Astrocyte (in vitro differentiated cells and primary cell): ENCODE data around the gene MYOG. TPM values are rescaled to one million over a fixed set of nuclear protein-coding genes. Genes with fewer than 3 reads are reported as not detected.
A peak's percentile ranks its signal among the peaks of the same experiment; 100 is the strongest.

ENCODE experiments used
- DNase-seq: peaks from one replicate; pipeline ENCODE4 v3.0.0-alpha.2; 2010; ENCODE audit warnings: low read depth
- FAIRE-seq: peaks from 2 replicates; lab custom pipeline; 2011; peaks lifted over from hg19 to GRCh38; lab: Jason Lieb, UNC
- H2AFZ ChIP-seq: 2 replicates; pipeline ENCODE4 v1.6.0; 2012; ENCODE audit warnings: low read depth, low read length, inconsistent platforms
- H3K27ac ChIP-seq: 2 replicates; pipeline ENCODE4 v1.5.1; 2011; ENCODE audit warnings: low read depth, low read length, inconsistent platforms
- H3K27me3 ChIP-seq: 2 replicates; pipeline ENCODE4 v1.6.0; 2011; ENCODE audit warnings: low read length, inconsistent platforms; ENCODE audit not compliant: insufficient read depth
- H3K36me3 ChIP-seq: 2 replicates; pipeline ENCODE4 v1.5.1; 2011; ENCODE audit warnings: low read length, inconsistent platforms; ENCODE audit not compliant: insufficient read depth
- H3K4me1 ChIP-seq: 2 replicates; pipeline ENCODE4 v1.5.1; 2011; ENCODE audit warnings: low read length, inconsistent platforms; ENCODE audit not compliant: insufficient read depth
- H3K4me2 ChIP-seq: 2 replicates; pipeline ENCODE4 v1.6.0; 2012; ENCODE audit warnings: low read length, inconsistent platforms
- H3K4me3 ChIP-seq: 2 replicates; pipeline ENCODE4 v1.5.1; 2011; ENCODE audit warnings: low read depth, mild to moderate bottlenecking, low read length, inconsistent platforms; ENCODE audit not compliant: insufficient read depth
- H3K79me2 ChIP-seq: 2 replicates; pipeline ENCODE4 v1.6.0; 2012; ENCODE audit warnings: mild to moderate bottlenecking, low read length, inconsistent platforms; ENCODE audit not compliant: insufficient read depth
- H3K9ac ChIP-seq: 2 replicates; pipeline ENCODE4 v1.6.0; 2012; ENCODE audit warnings: mild to moderate bottlenecking, low read length, inconsistent platforms
- H3K9me3 ChIP-seq: 2 replicates; pipeline ENCODE4 v1.5.1; 2012; ENCODE audit warnings: low read depth, mild to moderate bottlenecking, low read length, inconsistent platforms; ENCODE audit not compliant: insufficient read depth
- H4K20me1 ChIP-seq: 2 replicates; pipeline ENCODE4 v1.6.0; 2012; ENCODE audit warnings: low read length, inconsistent platforms; ENCODE audit not compliant: insufficient read depth
- H3K27ac Mint-ChIP-seq: one replicate; pipeline ENCODE4 v1.8.0; 2021; ENCODE audit warnings: mild to moderate bottlenecking, mixed read lengths; ENCODE audit not compliant: unreplicated experiment
- H3K27me3 Mint-ChIP-seq: one replicate; pipeline ENCODE4 v1.8.0; 2021; ENCODE audit warnings: low read depth, mixed read lengths; ENCODE audit not compliant: unreplicated experiment
- H3K36me3 Mint-ChIP-seq: one replicate; pipeline ENCODE4 v1.8.0; 2021; ENCODE audit warnings: low read depth, mixed read lengths; ENCODE audit not compliant: unreplicated experiment
- H3K4me1 Mint-ChIP-seq: one replicate; pipeline ENCODE4 v1.8.0; 2021; ENCODE audit warnings: low read depth, mixed read lengths; ENCODE audit not compliant: unreplicated experiment
- H3K4me3 Mint-ChIP-seq: one replicate; pipeline ENCODE4 v1.8.0; 2021; ENCODE audit warnings: mild to moderate bottlenecking, moderate library complexity, mixed read lengths; ENCODE audit not compliant: unreplicated experiment
- H3K9me3 Mint-ChIP-seq: one replicate; pipeline ENCODE4 v1.8.0; 2021; ENCODE audit warnings: mild to moderate bottlenecking, mixed read lengths; ENCODE audit not compliant: unreplicated experiment
- EZH2 ChIP-seq: IDR thresholded peaks from 2 replicates; pipeline ENCODE4 v1.6.1; 2012; ENCODE audit warnings: mild to moderate bottlenecking, low read length, inconsistent platforms; ENCODE audit not compliant: insufficient read depth
- total RNA-seq: library from RNA; stranded (reverse); gene quantifications from 2 replicates; pipeline ENCODE4 v1.2.1, GENCODE V29; 2021
- TF ChIP-seq, protein P1 (sequence below): IDR thresholded peaks from 2 replicates; pipeline ENCODE4 v1.5.1; 2011; ENCODE audit warnings: low read depth, mild to moderate bottlenecking, inconsistent platforms, low read length, moderate library complexity; ENCODE audit not compliant: insufficient read depth

Gene MYOG
- total RNA-seq, 1 donor from 2014 or later, result not detected

DNA sequence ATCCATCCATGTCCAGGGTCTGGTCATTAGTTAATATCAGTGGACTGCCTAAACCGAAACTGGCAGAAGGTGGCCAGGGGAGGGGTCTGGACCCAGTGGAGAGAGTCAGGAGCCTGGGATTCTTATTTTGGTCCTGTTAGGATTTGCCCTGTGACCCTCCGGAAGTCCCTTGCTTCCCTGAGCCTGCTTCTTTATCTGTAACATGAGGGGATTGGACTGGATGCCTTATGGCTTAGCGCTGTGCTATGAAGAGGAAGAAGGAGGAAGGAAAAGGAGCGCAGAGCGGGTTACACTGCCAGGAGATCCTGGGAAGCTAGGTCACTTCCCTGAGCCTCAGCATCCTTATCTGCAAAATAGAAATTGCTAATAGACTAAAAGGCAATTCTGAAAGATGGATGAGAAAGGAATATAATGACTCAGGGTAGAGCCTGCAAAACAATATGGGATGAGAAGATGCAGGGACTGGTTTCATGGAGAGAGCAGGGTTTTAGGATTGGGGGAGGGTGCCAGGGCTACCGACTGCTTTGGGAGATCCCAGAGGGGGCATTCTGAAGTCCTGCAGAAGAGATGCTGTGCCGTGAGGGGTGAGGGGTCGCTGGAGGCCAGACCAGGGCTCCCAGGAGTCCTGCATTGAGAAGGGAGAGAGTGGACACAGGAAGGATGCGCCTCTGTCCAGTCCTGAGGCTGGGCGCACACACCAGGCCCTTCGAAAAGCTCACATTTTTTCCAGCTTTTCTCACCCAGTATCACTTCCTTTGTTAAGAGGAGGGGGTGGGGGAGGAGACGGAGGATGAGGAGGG is 41.3 kb upstream of the MYOG start:
- FAIRE-seq, result no peak

DNA sequence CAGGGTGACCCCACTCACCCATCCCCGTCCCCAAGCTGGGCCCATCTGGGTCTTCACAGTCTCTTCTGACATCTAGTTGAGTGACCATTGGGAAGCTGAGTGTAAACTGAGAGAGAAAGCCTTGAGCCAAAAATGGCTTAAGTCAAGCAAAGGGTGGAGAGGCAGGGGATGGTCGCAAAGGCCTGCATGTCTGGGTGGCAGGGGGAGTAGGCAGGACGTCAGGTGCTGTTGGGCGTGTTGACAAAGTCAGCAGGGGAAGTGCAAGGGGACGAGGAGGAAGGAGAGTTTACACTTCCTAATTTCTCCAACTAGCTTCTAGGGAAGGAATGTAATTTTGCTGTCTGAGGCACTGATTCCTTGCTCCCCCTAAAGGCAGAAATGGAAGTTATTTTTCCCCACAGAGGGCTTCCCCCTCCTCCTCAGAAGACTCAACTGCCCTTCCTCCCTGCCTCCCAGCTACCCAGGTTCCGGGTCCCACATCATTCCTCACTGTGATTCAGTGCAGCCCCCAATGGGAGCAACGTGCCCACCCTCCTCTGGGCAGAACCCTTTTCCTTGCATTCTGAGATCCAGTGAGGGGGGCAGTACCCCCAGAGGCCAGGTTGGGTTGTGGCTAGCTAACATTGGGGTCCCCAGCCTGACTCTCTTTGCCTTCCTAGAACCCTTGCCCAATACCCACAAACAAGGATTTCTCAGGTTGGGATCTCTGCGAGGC is 40.5 kb upstream of the MYOG start:
- Mint-ChIP-seq H3K36me3 (peaks cover 3% of the 10 kb centered on the region), H3K9me3 (no peaks in the 10 kb centered on the region), H3K27ac (no peak overlapping the region), H3K27me3 (peaks cover 61% of the 10 kb centered on the region), H3K4me3 (no peak overlapping the region), H3K4me1 (peaks cover 13% of the 10 kb centered on the region)
- Histone ChIP-seq H3K9ac (no peak overlapping the region), H3K27ac (no peak overlapping the region), H3K9me3 (no peaks in the 10 kb centered on the region), H2AFZ (no peak overlapping the region), H4K20me1 (peaks cover 10% of the 10 kb centered on the region), H3K4me1 (peaks cover 11% of the 10 kb centered on the region), H3K79me2 (no peaks in the 10 kb centered on the region), H3K4me3 (no peak overlapping the region), H3K4me2 (no peak overlapping the region), H3K27me3 (peaks cover 6% of the 10 kb centered on the region), H3K36me3 (no peaks in the 10 kb centered on the region)
- TF ChIP-seq, protein P1, sequence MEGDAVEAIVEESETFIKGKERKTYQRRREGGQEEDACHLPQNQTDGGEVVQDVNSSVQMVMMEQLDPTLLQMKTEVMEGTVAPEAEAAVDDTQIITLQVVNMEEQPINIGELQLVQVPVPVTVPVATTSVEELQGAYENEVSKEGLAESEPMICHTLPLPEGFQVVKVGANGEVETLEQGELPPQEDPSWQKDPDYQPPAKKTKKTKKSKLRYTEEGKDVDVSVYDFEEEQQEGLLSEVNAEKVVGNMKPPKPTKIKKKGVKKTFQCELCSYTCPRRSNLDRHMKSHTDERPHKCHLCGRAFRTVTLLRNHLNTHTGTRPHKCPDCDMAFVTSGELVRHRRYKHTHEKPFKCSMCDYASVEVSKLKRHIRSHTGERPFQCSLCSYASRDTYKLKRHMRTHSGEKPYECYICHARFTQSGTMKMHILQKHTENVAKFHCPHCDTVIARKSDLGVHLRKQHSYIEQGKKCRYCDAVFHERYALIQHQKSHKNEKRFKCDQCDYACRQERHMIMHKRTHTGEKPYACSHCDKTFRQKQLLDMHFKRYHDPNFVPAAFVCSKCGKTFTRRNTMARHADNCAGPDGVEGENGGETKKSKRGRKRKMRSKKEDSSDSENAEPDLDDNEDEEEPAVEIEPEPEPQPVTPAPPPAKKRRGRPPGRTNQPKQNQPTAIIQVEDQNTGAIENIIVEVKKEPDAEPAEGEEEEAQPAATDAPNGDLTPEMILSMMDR, result peak; percentile 42
- no peak for TF ChIP-seq EZH2
- DNase-seq, result peak; percentile 6
- FAIRE-seq, result peak; percentile 83

More for the DNA sequence above, 41.3 kb upstream of the MYOG start:
- H3K27me3 Mint-ChIP-seq, result peaks cover 56% of the 10 kb centered on the region
- H3K79me2 ChIP-seq, result no peaks in the 10 kb centered on the region
- H4K20me1 ChIP-seq, result peaks cover 10% of the 10 kb centered on the region
- H3K27ac Mint-ChIP-seq, result peak overlapping the region; percentile 24
- H3K9me3 Mint-ChIP-seq, result no peaks in the 10 kb centered on the region
- H3K4me1 ChIP-seq, result peaks cover 11% of the 10 kb centered on the region
- H3K27ac ChIP-seq, result no peak overlapping the region
- H3K4me3 Mint-ChIP-seq, result peak overlapping the region; percentile 84
- TF ChIP-seq, protein P1, result no peak
- no peak for TF ChIP-seq EZH2
- peak overlapping the region; percentile 88 for H3K4me2 ChIP-seq
- H3K4me3 ChIP-seq, result peak overlapping the region; percentile 61
- no peaks in the 10 kb centered on the region for H3K36me3 ChIP-seq
- peaks cover 13% of the 10 kb centered on the region for H3K4me1 Mint-ChIP-seq
- peak overlapping the region; percentile 16 for H3K9ac ChIP-seq
- H3K9me3 ChIP-seq, result no peaks in the 10 kb centered on the region
- DNase-seq, result peak; percentile 33
- H2AFZ ChIP-seq, result peak overlapping the region; percentile 88
- peaks cover 6% of the 10 kb centered on the region for H3K27me3 ChIP-seq
- peaks cover 3% of the 10 kb centered on the region for H3K36me3 Mint-ChIP-seq
